ENCODE measurements around the gene UTP14A.

DNA sequence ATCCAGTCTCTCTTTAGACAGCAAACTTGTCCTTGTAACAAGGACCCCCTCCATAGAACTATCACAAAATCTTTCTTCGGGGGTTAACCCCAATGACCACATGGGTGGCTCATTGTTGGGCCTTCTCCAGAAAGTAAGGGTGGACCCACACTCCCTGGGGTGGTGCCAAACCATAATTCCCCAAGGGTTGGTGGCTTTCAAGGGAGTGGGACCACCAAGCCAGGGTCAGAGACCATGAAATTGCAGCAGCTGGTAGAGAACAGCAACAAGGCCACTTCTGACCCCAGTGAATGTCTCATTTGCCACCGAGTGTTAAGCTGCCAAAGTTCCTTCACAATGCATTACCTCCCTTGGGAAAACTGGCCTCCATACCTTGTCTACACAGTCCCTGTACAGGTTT is 33.4 kb upstream of the UTP14A start:
- TF ChIP-seq, protein P1, sequence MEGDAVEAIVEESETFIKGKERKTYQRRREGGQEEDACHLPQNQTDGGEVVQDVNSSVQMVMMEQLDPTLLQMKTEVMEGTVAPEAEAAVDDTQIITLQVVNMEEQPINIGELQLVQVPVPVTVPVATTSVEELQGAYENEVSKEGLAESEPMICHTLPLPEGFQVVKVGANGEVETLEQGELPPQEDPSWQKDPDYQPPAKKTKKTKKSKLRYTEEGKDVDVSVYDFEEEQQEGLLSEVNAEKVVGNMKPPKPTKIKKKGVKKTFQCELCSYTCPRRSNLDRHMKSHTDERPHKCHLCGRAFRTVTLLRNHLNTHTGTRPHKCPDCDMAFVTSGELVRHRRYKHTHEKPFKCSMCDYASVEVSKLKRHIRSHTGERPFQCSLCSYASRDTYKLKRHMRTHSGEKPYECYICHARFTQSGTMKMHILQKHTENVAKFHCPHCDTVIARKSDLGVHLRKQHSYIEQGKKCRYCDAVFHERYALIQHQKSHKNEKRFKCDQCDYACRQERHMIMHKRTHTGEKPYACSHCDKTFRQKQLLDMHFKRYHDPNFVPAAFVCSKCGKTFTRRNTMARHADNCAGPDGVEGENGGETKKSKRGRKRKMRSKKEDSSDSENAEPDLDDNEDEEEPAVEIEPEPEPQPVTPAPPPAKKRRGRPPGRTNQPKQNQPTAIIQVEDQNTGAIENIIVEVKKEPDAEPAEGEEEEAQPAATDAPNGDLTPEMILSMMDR (IDR thresholded peaks at IDR 0.05; ENCODE audit: insufficient read depth, low read length), result no peak
- TF ChIP-seq POLR2AphosphoS5 (IDR thresholded peaks at IDR 0.05; ENCODE audit: low read depth), result no peak
- TF ChIP-seq, protein P2, sequence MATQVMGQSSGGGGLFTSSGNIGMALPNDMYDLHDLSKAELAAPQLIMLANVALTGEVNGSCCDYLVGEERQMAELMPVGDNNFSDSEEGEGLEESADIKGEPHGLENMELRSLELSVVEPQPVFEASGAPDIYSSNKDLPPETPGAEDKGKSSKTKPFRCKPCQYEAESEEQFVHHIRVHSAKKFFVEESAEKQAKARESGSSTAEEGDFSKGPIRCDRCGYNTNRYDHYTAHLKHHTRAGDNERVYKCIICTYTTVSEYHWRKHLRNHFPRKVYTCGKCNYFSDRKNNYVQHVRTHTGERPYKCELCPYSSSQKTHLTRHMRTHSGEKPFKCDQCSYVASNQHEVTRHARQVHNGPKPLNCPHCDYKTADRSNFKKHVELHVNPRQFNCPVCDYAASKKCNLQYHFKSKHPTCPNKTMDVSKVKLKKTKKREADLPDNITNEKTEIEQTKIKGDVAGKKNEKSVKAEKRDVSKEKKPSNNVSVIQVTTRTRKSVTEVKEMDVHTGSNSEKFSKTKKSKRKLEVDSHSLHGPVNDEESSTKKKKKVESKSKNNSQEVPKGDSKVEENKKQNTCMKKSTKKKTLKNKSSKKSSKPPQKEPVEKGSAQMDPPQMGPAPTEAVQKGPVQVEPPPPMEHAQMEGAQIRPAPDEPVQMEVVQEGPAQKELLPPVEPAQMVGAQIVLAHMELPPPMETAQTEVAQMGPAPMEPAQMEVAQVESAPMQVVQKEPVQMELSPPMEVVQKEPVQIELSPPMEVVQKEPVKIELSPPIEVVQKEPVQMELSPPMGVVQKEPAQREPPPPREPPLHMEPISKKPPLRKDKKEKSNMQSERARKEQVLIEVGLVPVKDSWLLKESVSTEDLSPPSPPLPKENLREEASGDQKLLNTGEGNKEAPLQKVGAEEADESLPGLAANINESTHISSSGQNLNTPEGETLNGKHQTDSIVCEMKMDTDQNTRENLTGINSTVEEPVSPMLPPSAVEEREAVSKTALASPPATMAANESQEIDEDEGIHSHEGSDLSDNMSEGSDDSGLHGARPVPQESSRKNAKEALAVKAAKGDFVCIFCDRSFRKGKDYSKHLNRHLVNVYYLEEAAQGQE (IDR thresholded peaks at IDR 0.05; ENCODE audit: insufficient replicate concordance, low read depth), result no peak
